ENCODE data around the gene PMVK.

Gene PMVK

DNA sequence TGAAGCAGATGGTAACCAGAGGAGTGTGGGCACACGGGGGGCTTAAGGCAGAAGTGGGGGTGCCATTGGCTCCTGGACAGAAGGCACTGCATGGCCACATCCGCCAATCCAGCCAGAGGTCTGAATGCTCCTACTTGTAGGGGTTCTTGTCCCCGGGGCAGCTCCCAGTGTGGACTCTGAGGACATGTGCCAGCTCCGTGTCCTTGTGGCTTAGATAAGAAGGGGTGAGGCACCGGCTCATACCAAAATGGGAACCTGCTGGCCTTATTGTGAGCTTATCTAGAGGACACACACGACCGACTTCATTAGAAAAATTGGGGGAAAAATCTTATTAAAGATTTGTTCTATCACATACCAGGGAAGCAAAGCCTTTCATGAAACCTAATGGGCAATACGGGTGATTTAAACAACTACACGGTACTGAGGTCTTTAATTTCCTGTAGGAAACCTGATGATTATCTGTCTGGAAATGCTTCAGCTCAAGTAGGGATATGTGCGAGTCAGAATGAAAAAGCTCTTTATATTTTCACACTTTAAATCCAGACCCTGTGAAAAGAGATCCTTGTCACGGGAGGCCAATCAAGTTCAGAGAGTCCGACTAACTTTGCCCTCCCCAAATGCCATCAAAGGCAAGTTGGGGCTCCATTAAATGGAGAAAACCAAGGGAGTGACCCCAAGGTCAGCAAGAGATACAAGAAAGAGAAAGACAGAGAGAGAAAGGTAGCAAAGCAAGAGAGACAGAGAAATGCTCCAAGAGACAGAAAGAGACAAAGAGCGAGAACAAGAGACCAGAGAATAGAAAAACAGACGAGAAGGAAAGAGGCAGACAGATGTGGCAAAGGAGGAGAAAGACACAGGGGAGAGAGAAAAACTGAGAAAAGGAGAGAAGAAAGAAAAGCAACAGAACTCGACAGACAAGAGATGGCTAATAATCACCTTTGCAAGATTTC is 52.3 kb downstream of the PMVK start:
- H3K36me3 ChIP-seq (ENCODE audit: control insufficient read depth in 1 of 2, insufficient read depth in 2 of 2, low read length in 2 of 2) = no peaks in the 10 kb centered on the region
- H3K27me3 ChIP-seq (ENCODE audit: low read depth, low read length) = no peaks in the 10 kb centered on the region
- no peaks in the 10 kb centered on the region for H3K9me3 ChIP-seq (ENCODE audit: control insufficient read depth in 1 of 2, low read length in 2 of 2)
- H3K4me3 ChIP-seq (ENCODE audit: low read depth in 1 of 2, low read length in 2 of 2) = no peak overlapping the region
- no peak overlapping the region for H3K27ac ChIP-seq (ENCODE audit: low read length)
- H3K4me1 ChIP-seq (ENCODE audit: control insufficient read depth in 1 of 2, insufficient read depth in 2 of 2, low read length in 2 of 2) = no peaks in the 10 kb centered on the region

DNA sequence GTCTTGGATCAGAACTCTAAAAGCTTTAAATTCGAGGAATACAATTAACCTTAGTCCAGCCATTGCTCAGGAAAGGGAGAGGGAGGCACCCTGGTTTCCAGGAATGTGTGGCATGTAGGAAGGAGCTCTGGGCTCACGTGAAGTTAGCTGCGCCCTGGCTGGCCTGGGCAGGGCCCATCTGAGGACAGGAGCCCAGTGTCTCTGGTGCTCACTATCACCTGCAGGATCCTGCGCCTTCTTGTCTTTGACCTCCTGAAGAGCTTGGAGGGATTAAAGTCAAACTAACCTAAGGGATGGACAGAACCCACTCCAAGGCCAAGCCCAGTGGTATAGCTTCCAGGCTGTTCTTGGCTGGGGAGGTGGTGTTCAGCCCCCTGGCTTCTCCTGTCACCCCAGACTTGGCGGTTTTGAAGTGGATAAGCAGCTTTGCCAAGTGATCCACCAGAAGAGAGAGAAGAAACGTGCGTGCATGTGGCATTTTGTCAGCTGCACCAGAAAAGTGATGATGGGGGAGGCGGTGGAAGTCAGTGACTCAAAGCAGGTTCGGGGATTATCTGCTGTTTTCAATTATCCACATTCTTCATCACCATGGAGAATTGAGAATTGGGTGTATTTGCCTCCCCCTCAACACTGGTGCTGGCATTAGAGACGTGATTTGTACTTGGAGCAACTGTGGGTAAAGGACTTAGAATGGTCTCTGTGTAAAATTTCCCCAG is 54.5 kb downstream of the PMVK start:
- Histone ChIP-seq H3K27me3 (ENCODE audit: low read depth, low read length) (no peaks in the 10 kb centered on the region), H3K36me3 (ENCODE audit: control insufficient read depth in 1 of 2, insufficient read depth in 2 of 2, low read length in 2 of 2) (no peaks in the 10 kb centered on the region), H3K4me1 (ENCODE audit: control insufficient read depth in 1 of 2, insufficient read depth in 2 of 2, low read length in 2 of 2) (peaks cover 0 to 5% of the 10 kb centered on the region in 2 donors)

DNA sequence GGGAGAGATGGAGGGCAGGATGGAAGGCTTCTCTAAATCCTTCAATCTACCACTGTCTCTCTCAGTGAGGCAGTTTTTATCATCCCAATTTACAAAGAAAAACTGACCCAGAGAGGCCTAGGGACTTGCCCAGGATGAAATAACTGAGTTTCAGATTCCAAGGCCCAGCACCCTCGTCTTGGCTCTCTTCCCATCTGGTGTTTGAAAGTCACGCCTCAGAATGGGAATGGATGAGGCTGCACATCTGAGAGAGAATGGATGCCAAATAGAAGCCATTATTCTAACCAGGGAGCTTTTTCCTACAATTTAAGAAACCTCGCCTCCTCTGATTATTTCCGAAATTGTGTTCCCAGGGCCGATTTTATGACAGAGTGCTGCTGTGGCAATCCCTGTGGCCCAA is 55.8 kb downstream of the PMVK start:
- no peaks in the 10 kb centered on the region for H3K36me3 ChIP-seq (ENCODE audit: control insufficient read depth in 1 of 2, insufficient read depth in 2 of 2, low read length in 2 of 2)
- no peaks in the 10 kb centered on the region for H3K9me3 ChIP-seq (ENCODE audit: control insufficient read depth in 1 of 2, low read length in 2 of 2)
- H3K27ac ChIP-seq (ENCODE audit: low read length) = no peak overlapping the region
- no peak overlapping the region for H3K4me3 ChIP-seq (ENCODE audit: low read depth in 1 of 2, low read length in 2 of 2)
- no peaks in the 10 kb centered on the region for H3K27me3 ChIP-seq (ENCODE audit: low read depth, low read length)
- H3K4me1 ChIP-seq (ENCODE audit: control insufficient read depth in 1 of 2, insufficient read depth in 2 of 2, low read length in 2 of 2) = peaks cover 0 to 5% of the 10 kb centered on the region in 2 donors

More for the DNA sequence above, 54.5 kb downstream of the PMVK start:
- no peak overlapping the region for H3K27ac ChIP-seq (ENCODE audit: low read length)
- H3K9me3 ChIP-seq (ENCODE audit: control insufficient read depth in 1 of 2, low read length in 2 of 2) = no peaks in the 10 kb centered on the region
- no peak overlapping the region for H3K4me3 ChIP-seq (ENCODE audit: low read depth in 1 of 2, low read length in 2 of 2)

DNA sequence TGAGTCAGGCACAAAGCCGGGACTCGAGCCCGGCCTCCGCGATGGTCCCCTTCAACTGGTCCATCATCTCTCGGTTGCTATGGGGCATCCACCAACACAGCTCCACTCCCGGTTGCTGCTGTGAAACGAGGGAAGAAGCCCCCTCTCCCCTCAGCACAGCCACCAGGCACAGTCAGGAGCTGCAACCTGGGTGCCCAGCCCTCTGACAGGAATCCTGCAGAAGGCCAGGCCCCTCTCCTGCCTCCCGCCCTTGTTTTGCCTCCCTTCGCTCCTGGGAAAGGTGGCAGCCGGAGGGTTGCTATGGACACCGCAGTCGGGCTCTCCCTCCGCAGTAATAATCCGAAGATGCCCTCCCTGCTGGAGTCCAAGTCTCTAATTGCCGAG is 57.5 kb downstream of the PMVK start:
- peaks cover 0 to 5% of the 10 kb centered on the region in 2 donors for H3K4me1 ChIP-seq (ENCODE audit: control insufficient read depth in 1 of 2, insufficient read depth in 2 of 2, low read length in 2 of 2)
- no peak overlapping the region for H3K27ac ChIP-seq (ENCODE audit: low read length)
- no peaks in the 10 kb centered on the region for H3K9me3 ChIP-seq (ENCODE audit: control insufficient read depth in 1 of 2, low read length in 2 of 2)
- H3K36me3 ChIP-seq (ENCODE audit: control insufficient read depth in 1 of 2, insufficient read depth in 2 of 2, low read length in 2 of 2) = no peaks in the 10 kb centered on the region
- no peaks in the 10 kb centered on the region for H3K27me3 ChIP-seq (ENCODE audit: low read depth, low read length)
- H3K4me3 ChIP-seq (ENCODE audit: low read depth in 1 of 2, low read length in 2 of 2) = no peak overlapping the region

GRCh38 chr1:154878371-154879037 is 58.0 kb downstream of the PMVK start:
- no peaks in the 10 kb centered on the region for H3K27me3 ChIP-seq (ENCODE audit: low read depth, low read length)
- no peak overlapping the region for H3K4me3 ChIP-seq (ENCODE audit: low read depth in 1 of 2, low read length in 2 of 2)
- no peaks in the 10 kb centered on the region for H3K9me3 ChIP-seq (ENCODE audit: control insufficient read depth in 1 of 2, low read length in 2 of 2)
- H3K27ac ChIP-seq (ENCODE audit: low read length) = no peak overlapping the region
- H3K4me1 ChIP-seq (ENCODE audit: control insufficient read depth in 1 of 2, insufficient read depth in 2 of 2, low read length in 2 of 2) = peaks cover 0 to 5% of the 10 kb centered on the region in 2 donors
- no peaks in the 10 kb centered on the region for H3K36me3 ChIP-seq (ENCODE audit: control insufficient read depth in 1 of 2, insufficient read depth in 2 of 2, low read length in 2 of 2)

DNA sequence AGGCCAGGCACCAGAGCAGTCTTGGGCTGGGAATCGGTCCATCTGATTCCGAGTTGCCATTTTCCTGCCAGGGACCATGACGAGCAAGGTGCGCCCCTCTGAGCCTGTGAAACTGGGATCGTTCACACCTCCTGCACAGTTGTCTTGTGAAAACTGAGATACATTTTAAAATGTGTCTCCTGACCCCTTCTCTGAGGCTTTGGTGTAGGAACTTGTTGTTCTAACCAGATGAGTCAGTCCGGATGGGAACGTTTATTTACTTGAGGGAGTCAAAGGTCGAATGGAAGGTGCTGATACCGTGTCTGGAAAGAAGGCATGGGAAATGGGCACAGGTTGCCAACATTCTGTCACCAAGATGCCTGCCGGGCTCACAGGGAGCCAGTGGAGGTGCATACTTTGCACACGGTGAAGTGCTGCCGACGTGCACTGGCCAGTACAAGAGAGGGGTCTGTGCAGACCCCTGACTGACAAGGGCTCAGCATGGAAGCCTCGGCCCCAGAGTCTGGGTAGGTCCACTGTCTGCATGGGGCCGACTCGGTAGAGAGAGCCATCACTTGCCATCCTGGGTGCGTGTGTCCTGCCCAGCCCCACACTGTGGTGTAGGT is 59.0 kb downstream of the PMVK start:
- no peak overlapping the region for H3K27ac ChIP-seq (ENCODE audit: low read length)
- no peaks in the 10 kb centered on the region for H3K9me3 ChIP-seq (ENCODE audit: control insufficient read depth in 1 of 2, low read length in 2 of 2)

GRCh38 chr1:154876842-154877369 is 59.6 kb downstream of the PMVK start:
- Histone ChIP-seq H3K4me3 (ENCODE audit: low read depth in 1 of 2, low read length in 2 of 2) (no peak overlapping the region), H3K36me3 (ENCODE audit: control insufficient read depth in 1 of 2, insufficient read depth in 2 of 2, low read length in 2 of 2) (no peaks in the 10 kb centered on the region), H3K4me1 (ENCODE audit: control insufficient read depth in 1 of 2, insufficient read depth in 2 of 2, low read length in 2 of 2) (peaks cover 0 to 5% of the 10 kb centered on the region in 2 donors), H3K27ac (ENCODE audit: low read length) (no peak overlapping the region), H3K27me3 (ENCODE audit: low read depth, low read length) (no peaks in the 10 kb centered on the region), H3K9me3 (ENCODE audit: control insufficient read depth in 1 of 2, low read length in 2 of 2) (no peaks in the 10 kb centered on the region)

More for the DNA sequence above, 59.0 kb downstream of the PMVK start:
- Histone ChIP-seq H3K4me1 (ENCODE audit: control insufficient read depth in 1 of 2, insufficient read depth in 2 of 2, low read length in 2 of 2) (peaks cover 0 to 5% of the 10 kb centered on the region in 2 donors), H3K36me3 (ENCODE audit: control insufficient read depth in 1 of 2, insufficient read depth in 2 of 2, low read length in 2 of 2) (no peaks in the 10 kb centered on the region), H3K4me3 (ENCODE audit: low read depth in 1 of 2, low read length in 2 of 2) (no peak overlapping the region), H3K27me3 (ENCODE audit: low read depth, low read length) (no peaks in the 10 kb centered on the region)

Data from muscle layer of duodenum (tissue), 2 donors.